ENCODE data around the gene CHAF1A.

DNA sequence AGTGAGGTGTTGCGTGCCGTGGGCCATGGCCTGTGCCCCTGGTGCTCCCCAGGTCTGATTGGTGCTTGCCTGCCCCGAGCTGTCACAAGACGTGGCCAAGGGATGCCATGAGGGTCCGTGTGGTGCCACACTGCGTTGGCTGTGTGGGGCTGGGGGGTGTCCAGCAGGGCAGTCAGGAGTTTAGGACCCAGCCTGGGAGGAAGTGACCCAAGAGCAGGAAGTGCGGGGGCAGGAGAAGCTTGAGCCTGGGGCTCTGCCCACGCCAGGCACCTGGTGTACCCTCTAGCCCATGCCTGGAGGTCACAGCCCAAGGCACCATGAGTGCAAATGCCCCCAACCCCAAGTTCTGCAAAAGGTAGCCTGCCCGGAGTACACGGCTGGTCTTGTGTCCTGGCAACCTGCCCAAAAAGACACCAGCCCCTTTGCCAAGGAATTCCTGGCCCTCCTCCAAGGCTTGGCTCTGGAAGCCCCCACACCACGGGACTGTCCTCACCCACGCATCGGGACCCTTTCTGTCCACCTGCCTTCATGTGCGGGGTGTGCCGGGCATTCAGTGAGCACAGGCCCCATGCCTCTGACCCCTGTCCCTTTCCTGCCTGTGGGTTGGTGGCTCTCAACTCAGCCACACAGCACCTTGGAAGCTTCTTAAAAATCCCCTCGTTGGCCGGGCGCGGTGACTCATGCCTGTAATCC lies 34.2 kb upstream of the CHAF1A start:
- TF ChIP-seq, protein P1, sequence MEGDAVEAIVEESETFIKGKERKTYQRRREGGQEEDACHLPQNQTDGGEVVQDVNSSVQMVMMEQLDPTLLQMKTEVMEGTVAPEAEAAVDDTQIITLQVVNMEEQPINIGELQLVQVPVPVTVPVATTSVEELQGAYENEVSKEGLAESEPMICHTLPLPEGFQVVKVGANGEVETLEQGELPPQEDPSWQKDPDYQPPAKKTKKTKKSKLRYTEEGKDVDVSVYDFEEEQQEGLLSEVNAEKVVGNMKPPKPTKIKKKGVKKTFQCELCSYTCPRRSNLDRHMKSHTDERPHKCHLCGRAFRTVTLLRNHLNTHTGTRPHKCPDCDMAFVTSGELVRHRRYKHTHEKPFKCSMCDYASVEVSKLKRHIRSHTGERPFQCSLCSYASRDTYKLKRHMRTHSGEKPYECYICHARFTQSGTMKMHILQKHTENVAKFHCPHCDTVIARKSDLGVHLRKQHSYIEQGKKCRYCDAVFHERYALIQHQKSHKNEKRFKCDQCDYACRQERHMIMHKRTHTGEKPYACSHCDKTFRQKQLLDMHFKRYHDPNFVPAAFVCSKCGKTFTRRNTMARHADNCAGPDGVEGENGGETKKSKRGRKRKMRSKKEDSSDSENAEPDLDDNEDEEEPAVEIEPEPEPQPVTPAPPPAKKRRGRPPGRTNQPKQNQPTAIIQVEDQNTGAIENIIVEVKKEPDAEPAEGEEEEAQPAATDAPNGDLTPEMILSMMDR (conservative IDR thresholded peaks at IDR 0.05; ENCODE audit: low read length): no peak
- no peak for TF ChIP-seq EZH2phosphoT487 (IDR thresholded peaks at IDR 0.05; ENCODE audit: borderline replicate concordance)
